Chondrocyte (in vitro differentiated cells): Measurements from ENCODE around the gene CDC26. TPM values are rescaled to one million over a fixed set of nuclear protein-coding genes. Genes with fewer than 3 reads are reported as not detected.

Experiments
- DNase-seq: peaks from one replicate; pipeline ENCODE4 v3.0.0; 2021; ENCODE audit warnings: mixed read lengths, low spot score
- H3K27ac Mint-ChIP-seq: one replicate; pipeline ENCODE4 v1.8.0; 2021; ENCODE audit warnings: mild to moderate bottlenecking, moderate library complexity, mixed read lengths; ENCODE audit not compliant: unreplicated experiment
- H3K27me3 Mint-ChIP-seq: 2 replicates; pipeline ENCODE4 v1.8.0; 2021; ENCODE audit warnings: low read depth, mixed read lengths
- H3K36me3 Mint-ChIP-seq: 2 replicates; pipeline ENCODE4 v1.8.0; 2021; ENCODE audit warnings: low read depth, mixed read lengths
- H3K4me1 Mint-ChIP-seq: 2 replicates; pipeline ENCODE4 v1.8.0; 2021; ENCODE audit warnings: low read depth, mild to moderate bottlenecking, mixed read lengths
- H3K4me3 Mint-ChIP-seq: one replicate; pipeline ENCODE4 v1.8.0; 2021; ENCODE audit warnings: mild to moderate bottlenecking, moderate library complexity, mixed read lengths; ENCODE audit not compliant: unreplicated experiment
- H3K9me3 Mint-ChIP-seq: 2 replicates; pipeline ENCODE4 v1.8.0; 2021; ENCODE audit warnings: low read depth, mixed read lengths
- total RNA-seq: library from RNA; stranded (reverse); gene quantifications from 3 replicates; pipeline ENCODE4 v1.2.1, GENCODE V29; 2021
- TF ChIP-seq, protein P1 (sequence below): fragments of 200-600 bp; sonication (generic); IDR thresholded peaks from 2 replicates; pipeline ENCODE4 v1.5.0; 2021; ENCODE audit warnings: antibody characterized with exemption, mild to moderate bottlenecking, moderate library complexity

CDC26 gene
- total RNA-seq, 1 donor from 2014 or later, result 20.1 TPM

- H3K36me3 Mint-ChIP-seq, result peaks cover 2% of the 10 kb centered on the region
- H3K4me3 Mint-ChIP-seq, result peak within 1 kb of the TSS; percentile 91
- H3K27ac Mint-ChIP-seq, result peak within 1 kb of the TSS; percentile 98
- TF ChIP-seq, protein P1, sequence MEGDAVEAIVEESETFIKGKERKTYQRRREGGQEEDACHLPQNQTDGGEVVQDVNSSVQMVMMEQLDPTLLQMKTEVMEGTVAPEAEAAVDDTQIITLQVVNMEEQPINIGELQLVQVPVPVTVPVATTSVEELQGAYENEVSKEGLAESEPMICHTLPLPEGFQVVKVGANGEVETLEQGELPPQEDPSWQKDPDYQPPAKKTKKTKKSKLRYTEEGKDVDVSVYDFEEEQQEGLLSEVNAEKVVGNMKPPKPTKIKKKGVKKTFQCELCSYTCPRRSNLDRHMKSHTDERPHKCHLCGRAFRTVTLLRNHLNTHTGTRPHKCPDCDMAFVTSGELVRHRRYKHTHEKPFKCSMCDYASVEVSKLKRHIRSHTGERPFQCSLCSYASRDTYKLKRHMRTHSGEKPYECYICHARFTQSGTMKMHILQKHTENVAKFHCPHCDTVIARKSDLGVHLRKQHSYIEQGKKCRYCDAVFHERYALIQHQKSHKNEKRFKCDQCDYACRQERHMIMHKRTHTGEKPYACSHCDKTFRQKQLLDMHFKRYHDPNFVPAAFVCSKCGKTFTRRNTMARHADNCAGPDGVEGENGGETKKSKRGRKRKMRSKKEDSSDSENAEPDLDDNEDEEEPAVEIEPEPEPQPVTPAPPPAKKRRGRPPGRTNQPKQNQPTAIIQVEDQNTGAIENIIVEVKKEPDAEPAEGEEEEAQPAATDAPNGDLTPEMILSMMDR, result no peak
- DNase-seq, result peak; percentile 98
- no peaks in the 10 kb centered on the region for H3K27me3 Mint-ChIP-seq
- no peaks in the 10 kb centered on the region for H3K9me3 Mint-ChIP-seq
- peaks cover 49% of the 10 kb centered on the region for H3K4me1 Mint-ChIP-seq
Observed at GRCh38 chr9:113221003-113221799, 54.2 kb downstream of the CDC26 start, which contains the start of the genes FKBP15 and SLC31A1. FKBP15 (minus strand) TSS chr9:113221277; CDS start chr9:113221243, 34 bp downstream. SLC31A1 (plus strand) TSS chr9:113221544; CDS start chr9:113256149, 34,605 bp downstream.

DNA sequence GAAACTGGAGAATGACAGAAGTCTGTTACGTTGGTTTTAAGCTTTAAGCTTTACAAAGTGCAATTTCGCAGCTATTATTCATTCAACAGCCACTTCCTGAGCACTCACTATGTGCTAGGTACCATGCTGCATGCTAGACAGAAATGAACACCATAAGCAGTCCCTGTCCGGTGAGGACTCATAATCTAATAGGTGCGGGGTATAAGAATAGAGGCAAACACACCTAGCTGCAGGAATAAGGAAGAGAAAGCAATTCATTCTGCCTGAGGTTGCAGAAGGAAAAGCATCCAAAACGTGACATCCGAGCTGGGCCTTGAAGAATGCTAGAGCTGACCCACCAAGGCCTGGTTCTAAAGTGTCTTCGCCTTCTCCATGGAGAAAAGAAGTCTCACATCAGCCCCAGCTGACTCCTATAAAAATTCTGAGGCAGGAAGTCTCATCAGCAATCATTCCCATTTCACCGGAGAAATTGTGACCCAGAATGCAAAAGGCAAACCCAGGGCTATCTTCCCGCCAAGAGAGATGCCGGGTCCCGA lies 54.8 kb downstream of the CDC26 start:
- H3K9me3 Mint-ChIP-seq, result no peaks in the 10 kb centered on the region
- H3K4me1 Mint-ChIP-seq, result peaks cover 47% of the 10 kb centered on the region
- TF ChIP-seq, protein P1, result no peak
- H3K4me3 Mint-ChIP-seq, result peak overlapping the region; percentile 91
- DNase-seq, result no peak
- no peaks in the 10 kb centered on the region for H3K27me3 Mint-ChIP-seq
- peaks cover 2% of the 10 kb centered on the region for H3K36me3 Mint-ChIP-seq
- peak overlapping the region; percentile 98 for H3K27ac Mint-ChIP-seq

- H3K27ac Mint-ChIP-seq, result peak overlapping the region; percentile 98
- DNase-seq, result no peak
- peaks cover 1% of the 10 kb centered on the region for H3K36me3 Mint-ChIP-seq
- no peaks in the 10 kb centered on the region for H3K9me3 Mint-ChIP-seq
- peak overlapping the region; percentile 91 for H3K4me3 Mint-ChIP-seq
- peaks cover 49% of the 10 kb centered on the region for H3K4me1 Mint-ChIP-seq
- TF ChIP-seq, protein P1, result no peak
- no peaks in the 10 kb centered on the region for H3K27me3 Mint-ChIP-seq
Observed at GRCh38 chr9:113219969-113220368, 55.4 kb downstream of the CDC26 start.

- TF ChIP-seq, protein P1, result no peak
- H3K4me3 Mint-ChIP-seq, result peak overlapping the region; percentile 91
- no peak for DNase-seq
- peaks cover 50% of the 10 kb centered on the region for H3K4me1 Mint-ChIP-seq
- H3K9me3 Mint-ChIP-seq, result no peaks in the 10 kb centered on the region
- no peaks in the 10 kb centered on the region for H3K36me3 Mint-ChIP-seq
- H3K27ac Mint-ChIP-seq, result peak overlapping the region; percentile 98
- no peaks in the 10 kb centered on the region for H3K27me3 Mint-ChIP-seq
Observed at GRCh38 chr9:113219186-113219936, 56.0 kb downstream of the CDC26 start.

Other genes with a start within 250 kb of the CDC26 start
- 3.3 to 4.3 TPM (median 3.6 TPM) in 3 replicates for gene ZFP37, start 218.8 kb downstream of the CDC26 start, total RNA-seq
- gene SLC31A2, start 124.6 kb downstream of the CDC26 start, total RNA-seq, result 4.2 to 6.1 TPM (median 5.8 TPM) in 3 replicates
- 26.0 to 33.6 TPM (median 27.6 TPM) in 3 replicates for gene FKBP15, start 54.3 kb downstream of the CDC26 start, total RNA-seq
- 30.9 to 39.6 TPM (median 38.6 TPM) in 3 replicates for gene SLC31A1, start 54.0 kb downstream of the CDC26 start, total RNA-seq
- gene PRPF4, start 86 bp upstream of the CDC26 start, total RNA-seq, result 18.2 to 23.7 TPM (median 20.8 TPM) in 3 replicates
- not detected in 3 replicates for gene RNF183, start 27.8 kb upstream of the CDC26 start, total RNA-seq
- 1.7 to 2.4 TPM (median 1.8 TPM) in 3 replicates for gene WDR31, start 64.7 kb upstream of the CDC26 start, total RNA-seq
- not detected in 3 replicates for gene BSPRY, start 74.0 kb upstream of the CDC26 start, total RNA-seq
- gene HDHD3, start 101.4 kb upstream of the CDC26 start, total RNA-seq, result 9.1 to 10.7 TPM (median 10.2 TPM) in 3 replicates
- gene ALAD, start 125.7 kb upstream of the CDC26 start, total RNA-seq, result 21.8 to 33.0 TPM (median 22.6 TPM) in 3 replicates
- 28.4 to 41.7 TPM (median 29.5 TPM) in 3 replicates for gene POLE3, start 135.1 kb upstream of the CDC26 start, total RNA-seq
- gene C9orf43, start 135.2 kb upstream of the CDC26 start, total RNA-seq, result 0.19 to 0.37 TPM in 2 of 3 replicates, not detected in the other
- gene RGS3, start 188.2 kb upstream of the CDC26 start, total RNA-seq, result 33.8 to 58.2 TPM (median 55.2 TPM) in 3 replicates